ENCODE results near the gene CELF2. TPM values are rescaled to one million over a fixed set of nuclear protein-coding genes. Genes with fewer than 3 reads are reported as not detected.

The CELF2 gene
- total RNA-seq, 1 donor from 2014 or later, result 71.2 TPM

DNA sequence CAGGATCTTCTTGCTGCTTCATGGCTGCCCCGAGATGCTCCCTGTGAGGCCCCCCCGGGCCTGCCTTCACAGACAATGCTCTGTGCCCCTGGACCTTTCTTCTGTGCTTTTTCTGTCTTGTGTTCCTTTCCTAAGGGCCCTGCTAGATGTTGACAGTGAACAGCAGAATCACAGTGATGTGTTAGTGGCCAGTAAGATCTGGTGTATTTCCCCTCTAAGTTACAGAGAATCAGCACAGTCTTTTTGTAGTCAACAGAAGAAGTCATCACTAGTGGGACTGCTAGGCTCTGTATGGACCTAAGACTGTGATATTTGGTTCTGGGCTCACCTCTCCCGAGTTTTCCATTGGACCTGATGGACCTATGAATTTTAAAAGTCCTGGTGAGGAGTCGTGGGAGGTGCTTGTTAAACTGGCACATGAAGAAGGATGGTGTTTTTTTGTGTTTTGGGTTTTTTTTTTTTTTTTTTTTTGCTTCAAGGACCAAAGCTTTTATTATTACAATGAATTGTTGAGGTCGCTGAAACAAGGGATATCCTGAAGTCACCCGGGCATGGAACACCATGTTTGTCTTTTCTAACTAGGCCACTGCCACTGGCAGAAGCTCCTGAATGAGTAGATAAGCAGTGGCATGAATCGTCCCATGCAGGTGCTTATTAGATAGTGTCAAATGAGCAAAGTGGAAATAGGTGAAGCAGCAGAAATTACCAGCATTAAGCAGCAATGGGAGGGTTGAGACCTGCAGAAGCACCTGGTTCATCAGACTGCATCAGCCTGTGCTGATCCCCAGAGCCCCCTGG lies 194.8 kb downstream of the CELF2 start:
- intact Hi-C loops (cut with DNase I), result no loop called here
- ATAC-seq (no peak), DNase-seq (ENCODE audit: missing footprints) (no peak)

DNA sequence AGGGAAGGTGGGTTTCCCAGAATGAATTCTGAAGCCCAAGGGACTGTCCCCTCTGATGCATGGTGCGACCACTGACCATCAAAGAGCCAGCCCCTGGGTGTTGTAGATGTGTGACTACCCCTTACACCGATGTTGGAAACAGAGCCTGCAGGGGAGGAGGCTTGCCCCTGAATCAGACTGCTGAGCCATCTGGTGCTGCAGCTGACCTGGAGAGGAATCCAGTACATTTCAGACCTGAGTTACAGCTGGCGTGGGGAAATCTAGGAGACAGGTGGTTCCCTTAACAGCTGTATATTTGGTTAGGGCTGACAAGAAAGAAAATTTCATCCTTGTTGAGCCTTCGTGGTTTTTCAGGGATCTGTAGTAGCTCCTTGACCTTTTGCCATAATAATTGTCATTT lies 195.5 kb downstream of the CELF2 start:
- DNase-seq (ENCODE audit: missing footprints), result no peak
- ATAC-seq, result no peak
- intact Hi-C loops (cut with DNase I), result no loop called here

DNA sequence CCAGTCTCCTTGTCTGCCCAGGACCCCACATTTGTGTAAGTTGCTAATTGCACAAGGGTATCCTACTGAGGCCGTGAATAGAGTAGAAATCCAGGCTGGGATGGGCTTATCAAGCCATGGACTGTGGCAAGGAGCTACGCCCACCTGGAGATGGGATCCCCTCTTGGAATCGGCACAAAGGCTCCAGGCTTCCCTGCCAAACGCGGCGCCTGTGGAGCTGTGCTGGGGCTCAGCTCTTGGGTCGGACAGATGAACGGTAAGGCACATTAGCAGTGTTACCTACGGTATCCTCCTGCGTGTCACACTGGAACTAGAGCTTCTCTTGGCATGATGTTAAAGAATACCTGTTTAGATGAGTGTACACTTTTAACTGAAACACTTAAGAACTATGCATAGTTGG lies 196.7 kb downstream of the CELF2 start:
- ATAC-seq (no peak), DNase-seq (ENCODE audit: missing footprints) (no peak)

DNA sequence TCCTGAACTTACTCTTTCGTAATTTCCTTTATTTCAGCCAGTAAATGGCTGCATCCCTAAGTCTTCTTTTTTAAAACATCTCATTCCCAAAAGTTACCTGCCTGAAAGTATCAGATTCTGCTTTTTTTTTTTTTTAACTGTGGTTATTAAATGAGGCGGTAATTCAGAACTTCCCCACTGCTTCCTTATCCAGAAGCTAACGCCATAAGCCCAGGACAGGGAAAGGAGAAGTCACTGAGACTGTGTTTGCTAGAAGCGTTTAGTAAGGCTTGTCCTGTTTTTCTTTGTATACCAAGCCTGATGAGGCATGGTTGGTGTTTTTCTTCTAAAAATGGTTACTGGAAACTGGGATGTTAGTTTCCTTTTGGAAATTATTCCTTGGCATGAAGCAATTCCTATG lies 197.8 kb downstream of the CELF2 start:
- intact Hi-C loops (cut with DNase I), result no loop called here
- no peak for DNase-seq (ENCODE audit: missing footprints)
- no peak for ATAC-seq

More for the DNA sequence above, 196.7 kb downstream of the CELF2 start:
- intact Hi-C loops (cut with DNase I), result no loop called here

DNA sequence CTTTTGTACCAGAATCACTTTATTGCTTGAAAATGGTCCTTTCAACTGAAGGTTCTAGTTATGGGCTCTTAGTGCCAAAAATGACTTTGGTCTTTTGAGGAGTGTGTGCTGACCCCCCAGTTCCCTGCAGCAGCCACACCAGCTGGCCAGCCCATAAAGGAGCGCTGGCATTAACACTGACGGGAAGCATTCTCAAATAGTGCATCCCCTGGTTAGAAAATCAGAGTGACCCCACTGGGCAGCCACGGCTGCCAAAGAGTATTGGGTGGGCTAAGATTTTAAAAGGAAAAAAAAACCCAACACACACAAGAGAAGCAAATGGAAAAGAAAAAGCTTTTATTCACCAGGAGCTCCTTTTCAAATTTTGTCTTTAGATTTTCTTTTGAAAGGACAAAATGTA lies 199.8 kb downstream of the CELF2 start:
- no peak for DNase-seq (ENCODE audit: missing footprints)
- ATAC-seq, result no peak
- intact Hi-C loops (cut with DNase I), result no loop called here

DNA sequence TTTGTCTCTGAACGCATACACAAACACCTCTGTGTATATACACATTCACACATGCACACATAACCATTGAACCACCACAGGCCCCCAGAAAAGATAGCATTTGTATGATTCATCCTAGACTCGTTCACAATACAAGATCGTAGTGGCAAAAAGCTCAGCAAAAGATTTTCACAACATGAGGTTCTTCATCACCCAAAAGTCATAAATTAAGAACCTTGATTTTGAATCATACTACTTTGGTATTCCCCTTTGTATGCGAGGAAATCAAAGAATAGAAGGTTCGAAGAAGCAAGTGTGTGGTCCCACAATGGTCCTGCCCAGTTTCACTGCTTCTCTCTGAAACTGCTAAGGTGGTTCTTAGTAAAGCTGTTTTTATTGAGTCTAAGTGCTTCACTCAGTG lies 200.7 kb downstream of the CELF2 start:
- no peak for ATAC-seq
- intact Hi-C loops (cut with DNase I), result no loop called here

DNA sequence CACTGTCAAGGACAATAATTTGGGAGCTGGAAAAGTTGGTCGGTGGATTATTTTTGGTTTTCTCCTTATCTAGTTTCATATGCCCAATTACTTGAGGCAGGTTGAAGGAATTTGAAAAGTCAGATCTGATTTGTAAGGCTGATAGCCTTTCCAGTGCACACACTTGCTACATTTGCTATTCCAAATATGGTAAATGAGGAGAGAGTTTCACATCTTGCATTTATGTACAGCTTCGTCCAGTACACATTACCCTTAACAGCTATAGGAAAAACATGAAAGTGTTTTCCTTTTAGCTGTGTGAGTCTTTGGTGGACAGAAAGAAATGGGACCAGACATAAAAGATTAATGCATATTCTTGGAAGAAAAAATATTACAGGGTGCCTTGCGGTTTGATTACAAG lies 201.8 kb downstream of the CELF2 start:
- DNase-seq (ENCODE audit: missing footprints), result no peak
- intact Hi-C loops (cut with DNase I), result no loop called here
- no peak for ATAC-seq

More for the DNA sequence above, 200.7 kb downstream of the CELF2 start:
- no peak for DNase-seq (ENCODE audit: missing footprints)

DNA sequence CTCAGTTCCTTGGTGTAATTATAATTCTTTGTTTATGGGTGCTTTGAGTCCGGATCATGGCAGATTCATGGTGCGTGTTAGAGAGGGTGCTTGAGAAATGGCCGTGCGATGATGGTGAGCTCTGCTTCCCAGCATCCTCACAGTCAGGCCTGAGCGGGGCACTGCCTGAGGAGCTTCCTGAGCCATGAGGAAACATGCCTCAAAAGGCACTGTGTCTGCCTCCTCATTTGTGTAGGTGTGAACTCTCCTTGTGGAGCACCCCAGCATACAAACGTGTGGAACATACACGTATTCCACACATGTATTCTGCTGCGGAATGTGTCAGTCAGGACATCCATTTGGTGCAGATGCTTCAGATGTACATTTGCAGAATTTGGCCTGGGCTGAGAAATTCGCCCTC lies 205.4 kb downstream of the CELF2 start:
- ATAC-seq (no peak), DNase-seq (ENCODE audit: missing footprints) (no peak)
- intact Hi-C loops (cut with DNase I), result no loop called here

DNA sequence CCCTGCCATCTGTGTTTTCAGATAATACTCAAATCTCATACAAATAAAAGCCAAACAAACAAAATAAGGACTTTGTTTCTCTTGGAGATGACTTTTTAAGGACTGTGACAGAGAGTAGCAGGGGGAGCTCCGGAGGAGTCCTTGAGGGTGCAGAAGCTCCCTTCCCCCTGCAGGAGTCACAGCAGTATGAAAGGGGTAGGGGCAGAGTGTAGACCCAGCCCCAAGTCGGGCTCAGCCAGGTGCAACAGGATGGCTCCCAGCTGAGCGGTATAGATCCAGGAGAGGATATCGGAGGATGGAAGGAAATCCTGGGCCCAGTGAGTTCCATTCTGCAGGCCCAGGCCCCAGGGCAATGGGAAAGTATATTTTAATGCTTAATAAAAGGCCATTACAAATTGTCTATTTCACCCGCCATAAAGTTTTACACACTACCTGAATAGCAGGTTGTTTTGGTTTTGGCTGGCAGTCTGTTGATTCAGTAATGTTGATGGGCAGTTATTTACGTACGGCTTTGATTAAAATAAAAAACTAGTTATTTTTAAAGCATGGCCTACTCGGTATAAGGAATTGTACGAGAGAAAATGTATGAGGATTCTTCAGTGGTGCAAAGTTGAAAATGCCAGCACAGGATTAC lies 206.0 kb downstream of the CELF2 start:
- intact Hi-C loops (cut with DNase I), result no loop called here
- ATAC-seq, result no peak
- DNase-seq (ENCODE audit: missing footprints), result no peak

DNA sequence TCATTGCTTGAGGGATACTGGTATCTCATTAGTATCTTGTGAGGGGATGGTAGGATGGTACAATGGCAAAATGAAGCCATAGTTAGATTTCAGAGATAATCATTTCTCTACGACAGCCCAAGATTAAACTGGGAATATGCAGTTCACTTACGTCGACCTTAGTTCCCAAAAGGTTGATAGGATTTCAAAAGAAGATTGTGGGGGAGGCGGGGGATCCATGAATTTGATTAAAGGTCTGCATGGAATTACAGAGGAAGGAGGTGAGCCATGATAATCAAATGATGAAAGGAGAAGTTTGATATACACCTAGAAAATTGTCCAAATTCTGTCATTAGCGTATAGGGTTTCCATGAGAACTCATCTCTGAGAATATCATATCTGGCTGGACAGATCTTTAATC lies 206.6 kb downstream of the CELF2 start:
- DNase-seq (ENCODE audit: missing footprints) (no peak), ATAC-seq (no peak)
- intact Hi-C loops (cut with DNase I), result no loop called here

DNA sequence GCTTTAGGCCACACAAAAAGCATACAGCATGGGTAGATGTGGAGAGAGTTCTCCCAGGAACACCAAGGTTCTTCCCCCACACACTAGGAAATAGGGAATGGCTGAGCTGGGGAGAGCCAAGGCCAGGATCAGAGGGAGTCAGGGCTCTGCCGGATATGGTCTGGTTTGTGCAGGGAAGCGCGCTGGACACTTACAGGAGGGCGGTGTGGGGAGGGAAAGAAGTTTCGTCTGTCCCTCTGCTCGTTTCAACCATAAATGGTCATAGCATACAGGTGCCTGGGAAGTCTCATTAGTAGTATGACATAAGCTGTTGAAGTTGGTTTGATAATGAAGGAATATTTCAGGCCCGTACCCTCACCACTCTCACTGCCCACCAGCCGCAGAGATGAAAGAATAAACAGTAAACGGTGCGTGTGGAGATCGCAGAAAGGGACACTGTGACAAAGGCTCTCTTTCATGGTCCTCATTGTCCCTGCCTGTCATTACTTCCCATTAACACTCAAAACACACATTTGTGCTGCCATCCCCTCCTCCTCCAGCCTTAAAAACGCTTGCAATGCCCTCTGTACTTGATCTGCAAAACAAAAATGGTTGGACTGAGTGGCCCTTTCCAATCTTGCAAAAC lies 207.2 kb downstream of the CELF2 start:
- ATAC-seq, result peak; percentile 82
- no peak for DNase-seq (ENCODE audit: missing footprints)
- intact Hi-C loops (cut with DNase I), result no loop called here

DNA sequence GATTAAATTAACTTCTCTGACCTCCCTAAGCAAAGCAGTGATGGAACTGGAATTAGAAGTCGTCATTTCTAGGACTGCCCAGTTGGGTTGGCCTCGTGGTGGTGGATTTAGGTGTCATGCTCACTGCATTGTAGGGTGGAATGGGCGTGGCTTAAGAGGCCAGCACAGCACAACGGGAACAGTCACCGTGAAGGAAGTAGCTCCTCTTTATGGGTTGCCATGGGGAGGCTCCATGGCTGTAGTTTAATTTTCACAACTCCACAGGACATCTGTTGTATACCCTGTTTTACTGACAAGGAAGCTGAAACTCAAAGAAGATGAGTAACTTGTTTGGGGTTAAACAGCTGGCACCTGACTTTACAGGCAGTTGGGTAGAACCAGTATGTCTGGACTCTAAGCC lies 208.3 kb downstream of the CELF2 start:
- DNase-seq (ENCODE audit: missing footprints) (peak; percentile 72), ATAC-seq (peak; percentile 42)
- intact Hi-C loops (cut with DNase I), result no loop called here

DNA sequence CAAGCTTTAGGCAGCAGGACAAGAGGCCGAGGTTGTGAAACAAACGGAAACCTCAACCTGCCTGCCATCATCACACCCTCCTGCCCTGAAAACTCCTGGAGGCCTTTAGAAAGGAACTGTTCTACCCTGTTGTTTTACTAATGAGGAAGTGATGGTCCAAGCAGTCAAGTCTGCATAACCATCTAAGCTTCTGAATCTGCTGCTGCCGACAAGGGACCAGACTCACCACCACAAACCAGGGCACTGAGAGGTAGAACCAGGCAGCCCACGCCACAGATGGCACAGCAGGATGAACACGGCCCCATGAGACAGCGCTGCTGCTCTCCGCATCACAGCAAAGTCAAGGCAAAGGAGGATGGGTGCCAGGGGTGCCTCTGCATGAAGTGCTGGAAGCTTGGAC lies 209.4 kb downstream of the CELF2 start:
- intact Hi-C loops (cut with DNase I), result no loop called here
- ATAC-seq (no peak), DNase-seq (ENCODE audit: missing footprints) (no peak)

DNA sequence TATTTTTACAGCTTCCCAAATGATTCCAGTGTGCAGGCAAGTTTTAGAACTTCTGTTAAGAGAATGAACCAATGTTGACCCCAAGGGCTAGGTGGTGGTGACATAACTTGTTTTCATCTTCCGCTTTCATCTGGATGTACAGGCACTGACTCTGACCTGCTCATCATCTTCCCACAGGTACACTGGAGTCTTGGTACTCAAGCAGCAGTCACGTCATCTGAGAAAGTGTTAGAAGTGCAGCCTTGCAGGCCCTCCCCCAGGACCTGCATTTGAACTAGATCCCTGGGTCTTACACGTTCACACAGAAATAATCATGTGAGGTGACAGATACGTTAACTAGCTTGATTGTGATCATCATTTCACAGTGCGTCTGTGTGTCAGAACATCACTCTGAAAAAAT lies 212.2 kb downstream of the CELF2 start:
- ATAC-seq (no peak), DNase-seq (ENCODE audit: missing footprints) (no peak)
- intact Hi-C loops (cut with DNase I), result no loop called here

DNA sequence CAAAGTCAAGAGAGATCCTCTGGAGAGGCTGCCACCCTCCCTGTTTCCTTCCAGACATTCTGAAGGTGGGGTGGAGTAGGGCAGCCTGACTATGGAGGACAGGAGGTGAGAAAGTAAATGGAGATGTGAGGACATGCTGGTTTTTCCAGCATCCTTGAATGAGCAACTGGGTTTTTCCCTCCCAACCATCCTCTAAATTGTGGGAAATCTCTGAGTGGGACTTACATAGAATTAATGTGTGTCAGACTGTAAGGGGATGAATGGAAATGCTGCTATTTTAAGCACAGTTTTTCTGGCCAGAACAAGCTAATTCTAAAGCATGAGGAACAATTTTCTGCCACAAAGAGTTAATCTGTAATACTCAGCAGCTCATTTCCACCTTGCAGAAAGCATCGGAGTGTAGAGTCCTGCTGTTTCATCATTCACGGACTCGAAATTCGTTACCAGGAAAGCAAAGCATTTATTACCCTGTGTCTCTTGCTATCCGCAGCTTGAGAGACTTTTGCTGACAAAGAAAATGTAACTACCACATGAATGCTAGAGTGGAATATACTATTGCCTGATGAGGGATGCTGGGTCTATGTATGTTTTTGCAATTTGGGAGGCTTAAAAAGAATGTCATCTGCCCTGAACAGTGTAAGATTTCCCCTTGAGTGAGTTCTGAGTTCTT lies 213.0 kb downstream of the CELF2 start:
- DNase-seq (ENCODE audit: missing footprints), result no peak
- intact Hi-C loops (cut with DNase I), result no loop called here
- no peak for ATAC-seq

DNA sequence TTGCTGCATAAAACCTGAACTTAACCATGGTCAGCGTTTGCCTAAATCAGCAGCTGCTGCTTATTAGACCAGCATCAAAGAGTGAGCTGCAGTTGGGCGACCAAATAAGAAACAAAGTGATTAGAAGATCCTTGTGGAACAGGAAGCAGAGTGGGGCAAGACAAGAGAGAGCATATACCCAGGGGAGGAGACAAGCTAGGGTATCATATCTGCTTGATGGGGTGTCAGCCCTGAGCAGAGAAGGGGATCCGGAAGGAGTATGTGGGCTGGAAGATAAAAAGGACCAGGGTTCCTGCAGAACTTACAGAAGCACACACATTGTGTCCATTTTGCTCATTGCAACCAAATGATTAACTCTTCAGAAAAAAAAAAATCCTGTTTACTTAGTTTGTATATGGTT lies 213.6 kb downstream of the CELF2 start:
- ATAC-seq (no peak), DNase-seq (ENCODE audit: missing footprints) (no peak)
- intact Hi-C loops (cut with DNase I), result no loop called here

DNA sequence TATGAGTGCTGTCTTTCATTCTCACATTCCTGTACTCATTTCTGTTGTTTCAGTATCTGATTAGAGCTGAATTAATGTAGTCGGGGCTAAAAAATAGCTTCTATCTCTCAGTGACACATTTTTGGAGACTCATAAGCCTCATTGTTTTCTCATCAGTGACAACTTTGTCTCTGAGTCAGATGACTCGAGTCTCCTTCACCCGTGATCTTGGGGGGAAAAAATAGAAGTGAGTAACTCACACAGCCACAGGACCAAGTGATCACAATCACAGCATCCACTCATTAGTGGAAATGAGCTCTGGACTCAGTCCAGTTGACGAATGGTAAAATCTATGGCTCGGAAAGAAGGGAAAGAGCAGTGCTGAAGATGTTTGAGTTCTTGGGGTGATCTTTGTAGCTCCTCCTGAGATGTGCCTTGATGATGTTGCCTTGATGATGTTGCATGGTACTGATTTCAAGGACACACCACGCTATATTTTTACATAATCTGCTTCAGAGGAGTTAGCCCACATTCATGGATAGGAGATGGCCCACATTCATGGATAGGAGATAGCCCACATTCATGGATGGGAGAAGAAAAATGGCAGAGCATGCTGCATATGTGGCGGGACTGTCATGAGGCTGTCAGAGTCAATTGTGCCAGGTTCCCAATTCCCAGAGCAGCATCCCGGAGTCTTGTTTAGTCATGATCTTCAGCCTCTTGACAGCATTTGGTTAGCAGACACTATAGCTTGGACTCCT lies 214.7 kb downstream of the CELF2 start:
- ATAC-seq (no peak), DNase-seq (ENCODE audit: missing footprints) (no peak)
- intact Hi-C loops (cut with DNase I), result no loop called here

DNA sequence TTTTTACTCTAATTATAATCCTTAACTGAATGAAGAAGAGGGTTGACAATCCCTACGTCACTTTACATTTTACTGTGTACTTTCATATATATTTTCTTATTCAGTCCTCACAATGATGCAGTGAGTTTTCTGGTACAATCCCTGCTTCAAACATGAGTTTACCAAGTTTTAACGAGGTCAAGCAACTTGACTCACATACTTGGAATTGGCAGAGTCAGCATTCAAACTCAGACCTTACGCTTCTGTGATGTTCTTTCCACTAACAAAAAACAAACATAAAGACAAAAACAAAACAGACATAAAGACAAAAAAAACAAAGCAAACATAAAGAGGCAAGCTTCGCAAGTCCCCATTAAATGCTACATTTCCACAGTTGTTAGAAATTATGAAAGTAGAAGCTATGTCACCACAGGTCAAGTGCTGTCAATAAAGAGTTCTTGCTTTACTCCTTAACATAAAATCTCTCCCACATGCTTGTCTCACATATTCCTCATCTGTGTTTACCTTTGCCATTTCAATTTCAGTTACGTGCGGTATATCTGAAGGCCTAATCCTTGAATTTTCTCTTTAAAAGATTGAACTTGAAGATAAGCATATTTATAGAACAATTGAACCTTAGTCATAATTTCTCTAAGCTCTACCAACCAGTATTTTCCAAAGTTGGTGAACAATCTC lies 217.3 kb downstream of the CELF2 start:
- intact Hi-C loops (cut with DNase I), result no loop called here

DNA sequence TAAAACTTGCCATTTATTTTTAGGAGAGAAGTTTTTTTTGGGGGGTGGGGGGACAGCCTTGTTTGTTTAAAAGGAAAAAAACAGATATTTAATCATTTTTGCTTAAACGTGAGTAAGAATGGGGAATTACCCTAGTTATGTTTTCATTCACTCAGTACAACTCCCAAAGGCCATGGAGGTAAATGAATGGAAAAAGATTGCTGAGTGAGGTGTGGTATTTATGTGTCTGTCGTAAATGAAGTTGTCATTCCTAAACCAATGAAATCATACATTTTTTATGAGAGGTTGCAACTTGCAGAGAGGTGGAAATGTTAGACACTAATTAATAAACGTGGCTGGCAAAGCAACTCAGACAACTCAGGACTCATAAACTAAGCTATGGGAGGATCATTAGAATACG lies 218.1 kb downstream of the CELF2 start:
- intact Hi-C loops (cut with DNase I), result no loop called here
- DNase-seq (ENCODE audit: missing footprints), result no peak
- no peak for ATAC-seq

More for the DNA sequence above, 217.3 kb downstream of the CELF2 start:
- no peak for DNase-seq (ENCODE audit: missing footprints)
- ATAC-seq, result no peak

Measured in Right ventricle myocardium inferior (tissue), 1 donor.